Bronchial epithelial cell (primary cell): ENCODE data around the gene PDK1. TPM values are rescaled to one million over a fixed set of nuclear protein-coding genes. Genes with fewer than 3 reads are reported as not detected.
"Not testable (repeated sequence)": the region's sequence is repeated elsewhere in the genome, so short reads cannot be mapped to it uniquely, and the experiment has no call there.

Experiments
- DNase-seq: peaks from one replicate; pipeline ENCODE4 v3.0.0-alpha.2; 2010; ENCODE audit warnings: low read depth
- FAIRE-seq: peaks from 2 replicates; lab custom pipeline; 2011; peaks lifted over from hg19 to GRCh38; lab: Jason Lieb, UNC
- H3K27me3 ChIP-seq: 2 replicates; pipeline ENCODE4 v1.5.1; 2011; ENCODE audit warnings: low read length; ENCODE audit not compliant: control insufficient read depth, insufficient read depth
- H3K36me3 ChIP-seq: 2 replicates; pipeline ENCODE4 v1.5.1; 2011; ENCODE audit warnings: low read length; ENCODE audit not compliant: control insufficient read depth, insufficient read depth
- H3K4me3 ChIP-seq: 2 replicates; pipeline ENCODE4 v1.5.1; 2011; ENCODE audit warnings: mild to moderate bottlenecking, low read depth, low read length, control low read depth
- total RNA-seq: library from RNA; depleted of rRNA; stranded (reverse); fragments of >200 nt; gene quantifications from 2 replicates; pipeline ENCODE4 v1.2.1, GENCODE V29; 2014
- TF ChIP-seq, protein P1 (sequence below): IDR thresholded peaks from 2 replicates; pipeline ENCODE4 v1.5.1; 2011; ENCODE audit warnings: mild to moderate bottlenecking, moderate library complexity, low read length, control low read depth, inconsistent platforms; ENCODE audit not compliant: insufficient read depth, severe bottlenecking

The PDK1 gene
- total RNA-seq, 1 donor from 2014 or later = 18.4 TPM

DNA sequence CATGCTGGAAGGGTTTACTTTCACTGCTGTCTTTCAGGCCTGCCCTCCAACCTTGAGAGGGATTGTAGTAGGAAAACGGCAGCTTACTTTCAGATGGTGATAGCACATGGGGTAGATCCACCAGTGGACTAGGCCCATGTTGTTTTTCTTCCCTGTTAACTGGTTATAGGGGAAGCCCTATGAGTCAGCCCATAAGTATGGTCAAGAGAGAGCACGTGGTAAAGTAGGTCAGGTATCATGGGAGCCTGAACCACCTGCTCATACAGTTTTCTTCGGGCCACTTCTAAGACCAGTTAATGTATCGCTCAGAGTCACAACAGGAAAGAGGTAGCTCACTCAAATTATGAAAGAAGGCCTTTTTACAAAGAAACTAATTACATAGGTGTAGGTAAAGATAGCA is 33.0 kb downstream of the PDK1 start:
- FAIRE-seq (no peak), DNase-seq (peak; percentile 44)
- TF ChIP-seq, protein P1, sequence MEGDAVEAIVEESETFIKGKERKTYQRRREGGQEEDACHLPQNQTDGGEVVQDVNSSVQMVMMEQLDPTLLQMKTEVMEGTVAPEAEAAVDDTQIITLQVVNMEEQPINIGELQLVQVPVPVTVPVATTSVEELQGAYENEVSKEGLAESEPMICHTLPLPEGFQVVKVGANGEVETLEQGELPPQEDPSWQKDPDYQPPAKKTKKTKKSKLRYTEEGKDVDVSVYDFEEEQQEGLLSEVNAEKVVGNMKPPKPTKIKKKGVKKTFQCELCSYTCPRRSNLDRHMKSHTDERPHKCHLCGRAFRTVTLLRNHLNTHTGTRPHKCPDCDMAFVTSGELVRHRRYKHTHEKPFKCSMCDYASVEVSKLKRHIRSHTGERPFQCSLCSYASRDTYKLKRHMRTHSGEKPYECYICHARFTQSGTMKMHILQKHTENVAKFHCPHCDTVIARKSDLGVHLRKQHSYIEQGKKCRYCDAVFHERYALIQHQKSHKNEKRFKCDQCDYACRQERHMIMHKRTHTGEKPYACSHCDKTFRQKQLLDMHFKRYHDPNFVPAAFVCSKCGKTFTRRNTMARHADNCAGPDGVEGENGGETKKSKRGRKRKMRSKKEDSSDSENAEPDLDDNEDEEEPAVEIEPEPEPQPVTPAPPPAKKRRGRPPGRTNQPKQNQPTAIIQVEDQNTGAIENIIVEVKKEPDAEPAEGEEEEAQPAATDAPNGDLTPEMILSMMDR = no peak
- Histone ChIP-seq H3K27me3 (no peaks in the 10 kb centered on the region), H3K36me3 (peaks cover 3% of the 10 kb centered on the region), H3K4me3 (no peak overlapping the region)

DNA sequence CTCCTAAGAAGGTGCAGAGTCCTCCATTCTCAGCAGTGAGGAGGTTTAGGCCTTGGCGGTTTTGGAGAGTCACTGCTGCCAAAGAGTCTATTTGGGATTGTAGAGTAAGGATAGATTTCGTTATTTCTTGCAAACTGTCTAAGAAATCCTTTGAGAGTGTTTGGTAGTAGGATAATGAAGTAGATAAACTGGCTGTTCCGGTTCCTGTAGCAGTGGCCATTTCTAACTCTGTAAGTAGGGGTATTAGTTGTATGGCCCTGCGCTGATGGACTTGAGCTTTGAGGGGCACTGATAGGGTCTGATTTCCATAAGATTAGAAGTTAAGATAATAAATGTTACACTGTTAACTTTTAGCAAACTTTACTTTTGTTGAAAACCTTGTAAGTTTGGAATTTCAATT is 35.5 kb downstream of the PDK1 start:
- H3K36me3 ChIP-seq, FAIRE-seq, DNase-seq, H3K27me3 ChIP-seq, H3K4me3 ChIP-seq: not testable (repeated sequence)

DNA sequence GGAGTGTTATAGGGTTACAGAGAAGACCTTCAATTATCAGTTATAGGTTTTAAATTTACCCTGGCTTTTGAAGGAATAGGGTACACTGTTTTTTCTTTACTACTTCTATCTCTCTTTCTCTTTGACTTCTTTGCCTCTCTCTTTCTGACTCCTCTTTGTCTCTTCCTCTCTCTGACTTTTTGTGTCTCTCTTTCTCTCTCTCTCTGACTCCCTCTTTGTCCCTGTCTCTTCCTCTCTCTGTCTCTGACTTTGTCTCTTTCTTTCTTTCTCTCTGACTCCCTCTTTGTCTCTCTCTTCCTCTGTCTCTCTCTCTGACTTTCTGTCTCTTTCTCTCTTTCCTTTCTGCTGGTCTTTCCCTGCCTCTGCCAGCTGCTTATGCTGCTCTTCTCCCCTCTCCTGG is 36.3 kb downstream of the PDK1 start:
- peaks cover 11% of the 10 kb centered on the region for H3K36me3 ChIP-seq
- not testable (repeated sequence) for H3K4me3 ChIP-seq, DNase-seq, FAIRE-seq, H3K27me3 ChIP-seq

DNA sequence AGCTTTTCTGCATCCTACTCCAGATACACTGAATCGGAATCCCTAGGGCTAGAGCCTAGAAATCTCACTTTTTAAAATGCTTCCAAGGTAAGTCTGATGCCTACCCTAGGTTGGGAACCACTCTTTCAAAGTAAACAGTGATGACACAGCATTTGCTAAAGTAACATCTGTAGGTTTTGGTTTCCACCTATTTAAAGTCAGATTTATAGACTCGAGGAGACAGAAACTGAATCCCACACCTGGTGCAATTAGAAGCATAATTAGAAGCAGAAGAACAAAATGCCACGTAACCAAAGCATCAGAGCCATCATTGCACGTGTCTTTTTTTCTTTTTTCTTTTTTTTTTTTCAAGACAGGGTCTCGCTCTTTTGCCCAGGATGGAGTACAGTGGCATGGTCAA is 40.9 kb downstream of the PDK1 start:
- TF ChIP-seq, protein P1 = no peak
- Histone ChIP-seq H3K4me3 (no peak overlapping the region), H3K27me3 (no peaks in the 10 kb centered on the region), H3K36me3 (peaks cover 12% of the 10 kb centered on the region)
- FAIRE-seq (no peak), DNase-seq (no peak)

DNA sequence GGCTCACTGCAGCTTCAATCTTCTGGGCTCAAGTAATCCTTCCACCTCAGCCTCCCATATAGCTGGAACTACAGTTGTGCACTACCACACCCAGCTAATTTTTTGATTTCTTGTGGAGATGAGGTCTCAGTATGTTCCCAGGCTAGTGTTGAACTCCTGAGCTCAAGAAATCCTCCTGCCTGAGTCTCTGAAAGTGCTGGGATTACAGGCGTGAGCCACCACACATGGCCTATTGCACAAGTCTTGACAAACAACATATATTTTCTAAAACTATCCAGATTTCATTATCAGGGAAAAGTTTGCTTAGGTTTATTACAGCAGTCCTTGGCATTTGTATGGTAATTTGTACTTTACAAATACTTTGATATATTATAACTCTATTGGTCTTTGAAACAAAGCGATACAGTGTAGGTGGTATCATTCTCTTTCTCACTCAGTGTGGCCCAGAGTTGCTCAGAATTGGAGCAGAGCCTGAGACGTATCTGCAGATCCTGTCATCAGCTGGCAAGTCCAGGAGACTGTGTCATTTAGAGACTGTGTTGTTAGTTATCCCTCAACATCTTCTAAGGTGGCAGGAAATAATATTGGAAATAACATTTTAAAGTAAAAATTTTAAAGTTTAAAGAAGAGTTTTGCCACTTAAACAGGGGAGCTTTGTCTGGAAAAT is 41.4 kb downstream of the PDK1 start:
- H3K27me3 ChIP-seq = no peaks in the 10 kb centered on the region
- no peak for FAIRE-seq
- DNase-seq = no peak
- no peak overlapping the region for H3K4me3 ChIP-seq
- peaks cover 12% of the 10 kb centered on the region for H3K36me3 ChIP-seq
- TF ChIP-seq, protein P1 = no peak

DNA sequence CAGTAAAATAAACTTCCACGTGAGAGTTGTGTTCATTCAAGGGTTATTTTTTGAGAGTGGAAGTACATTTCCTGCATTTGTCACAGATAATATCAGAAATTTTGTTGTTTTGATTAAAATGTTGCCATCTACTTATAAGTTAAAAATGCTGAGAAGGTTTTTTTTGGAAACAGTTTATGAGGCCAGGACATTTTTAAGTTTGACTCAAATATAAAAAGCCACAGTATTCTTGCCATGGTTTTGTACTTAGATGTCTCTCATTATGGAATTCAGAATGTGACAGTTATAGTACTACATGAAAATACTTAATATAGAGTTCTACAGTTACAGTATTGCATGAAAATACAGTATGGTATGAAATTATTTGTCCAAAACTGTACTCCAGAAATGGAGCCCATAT is 44.1 kb downstream of the PDK1 start:
- TF ChIP-seq, protein P1 = no peak
- Histone ChIP-seq H3K4me3 (no peak overlapping the region), H3K27me3 (no peaks in the 10 kb centered on the region), H3K36me3 (peaks cover 15% of the 10 kb centered on the region)
- DNase-seq = no peak
- FAIRE-seq = no peak

DNA sequence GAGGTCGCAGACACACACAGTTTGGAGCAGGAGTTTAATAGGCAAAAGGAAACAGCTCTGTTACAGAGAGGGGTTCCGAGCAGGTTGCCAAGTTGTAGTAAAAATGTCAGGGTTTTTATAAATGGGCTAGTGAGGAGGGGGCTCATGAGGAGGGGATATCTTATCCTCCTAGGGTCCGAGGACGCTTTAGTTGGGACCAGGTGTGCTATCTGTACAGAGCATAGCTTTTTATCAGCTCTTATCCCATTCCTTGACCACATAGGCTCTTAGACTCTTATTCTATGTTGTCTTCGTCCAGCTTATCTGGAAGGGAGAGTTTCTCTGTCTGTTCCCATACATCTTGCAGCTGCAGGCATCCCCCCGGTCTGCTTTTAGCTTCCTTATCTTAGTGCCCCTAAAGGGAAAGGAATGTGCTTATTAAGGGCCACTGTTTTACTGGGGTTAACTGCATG is 44.7 kb downstream of the PDK1 start:
- FAIRE-seq = no peak
- Histone ChIP-seq H3K27me3 (no peaks in the 10 kb centered on the region), H3K36me3 (peaks cover 12% of the 10 kb centered on the region), H3K4me3 (no peak overlapping the region)
- no peak for DNase-seq
- TF ChIP-seq, protein P1 = no peak
